NCI-H345 treated with DMSO at 0.1 percent for 48 hours (cell line): ENCODE results near the gene HSPA5.
"Not testable (repeated sequence)": the region's sequence is repeated elsewhere in the genome, so short reads cannot be mapped to it uniquely, and the experiment has no call there.

ENCODE experiments used
- DNase-seq: peaks from one replicate; lab custom pipeline; 2025; ENCODE audit not compliant: unreplicated experiment; lab: John Stamatoyannopoulos, UW

Gene HSPA5

DNA sequence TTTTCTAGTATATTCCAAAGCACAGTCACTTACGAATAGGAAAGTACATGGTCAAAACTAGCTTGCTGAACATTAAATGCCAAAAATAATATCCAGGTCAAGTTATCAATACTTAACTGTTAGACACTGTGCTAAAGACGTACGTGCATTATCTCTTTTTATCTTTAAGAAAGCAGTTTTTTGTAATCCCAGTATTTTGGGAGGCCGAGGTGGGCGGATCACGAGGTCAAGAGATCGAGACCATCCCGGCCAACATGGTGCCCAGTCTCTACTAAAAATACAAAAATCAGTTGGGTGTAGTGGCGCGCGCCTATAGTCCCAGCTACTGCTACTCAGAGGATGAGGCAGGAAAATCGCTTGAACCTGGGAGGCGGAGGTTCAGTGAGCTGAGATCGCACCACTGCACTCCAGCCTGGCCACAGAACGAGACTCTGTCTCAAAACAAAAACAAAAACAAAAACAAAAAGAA lies 2.7 kb upstream of the HSPA5 start:
- DNase-seq = no peak

DNA sequence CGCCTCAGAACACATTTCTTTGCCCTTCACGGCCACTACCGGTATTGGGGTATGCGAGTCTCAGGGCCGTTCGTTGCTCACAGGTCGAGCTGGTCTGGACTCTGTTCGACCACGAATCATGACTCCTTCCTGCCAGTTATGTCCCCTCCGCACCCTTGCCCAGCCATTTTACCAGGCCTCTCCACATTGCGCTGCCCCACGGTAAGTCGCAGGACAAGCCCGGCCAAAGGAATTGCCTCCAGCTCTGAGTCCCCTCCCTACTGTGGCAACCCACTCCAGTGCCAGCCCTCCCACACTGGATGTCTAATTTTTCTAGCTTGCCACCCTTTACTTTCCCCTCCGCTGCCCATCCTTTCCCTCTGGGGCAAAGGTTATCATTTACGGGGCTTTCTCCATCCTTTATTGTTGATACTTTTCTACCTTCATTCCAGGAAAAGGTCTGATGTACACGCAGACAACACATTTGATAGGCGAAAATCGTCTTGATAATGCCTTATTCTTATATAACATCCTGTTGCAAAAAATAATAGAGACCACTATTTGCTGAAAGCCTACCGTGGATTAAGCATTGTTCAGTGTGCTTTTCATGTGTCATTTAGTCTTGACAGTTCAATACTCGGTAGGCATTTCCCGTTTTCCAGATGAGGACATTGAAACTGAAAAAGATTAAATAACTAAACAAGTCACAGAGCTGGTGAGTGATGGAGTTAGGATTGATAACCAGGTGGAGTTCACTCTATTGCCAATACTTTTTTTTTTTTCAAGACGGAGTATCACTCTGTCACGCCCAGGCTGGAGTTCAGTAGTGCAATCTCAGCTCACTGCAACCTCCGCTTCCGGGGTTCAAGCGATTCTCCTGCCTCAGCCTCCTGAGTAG lies 958 bp upstream of the HSPA5 start:
- peak; percentile 35 for DNase-seq

DNA sequence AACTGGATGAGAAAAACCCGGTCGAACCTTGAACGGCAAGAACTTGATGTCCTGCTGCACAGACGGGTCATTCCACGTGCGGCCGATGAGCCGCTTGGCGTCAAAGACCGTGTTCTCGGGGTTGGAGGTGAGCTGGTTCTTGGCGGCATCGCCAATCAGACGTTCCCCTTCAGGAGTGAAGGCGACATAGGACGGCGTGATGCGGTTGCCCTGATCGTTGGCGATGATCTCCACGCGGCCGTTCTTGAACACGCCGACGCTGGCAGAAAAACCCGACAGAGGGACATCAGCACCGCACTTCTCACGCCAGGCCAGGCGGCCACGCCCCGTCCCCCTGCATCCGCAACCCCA lies 519 bp downstream of the HSPA5 start:
- DNase-seq = no peak

DNA sequence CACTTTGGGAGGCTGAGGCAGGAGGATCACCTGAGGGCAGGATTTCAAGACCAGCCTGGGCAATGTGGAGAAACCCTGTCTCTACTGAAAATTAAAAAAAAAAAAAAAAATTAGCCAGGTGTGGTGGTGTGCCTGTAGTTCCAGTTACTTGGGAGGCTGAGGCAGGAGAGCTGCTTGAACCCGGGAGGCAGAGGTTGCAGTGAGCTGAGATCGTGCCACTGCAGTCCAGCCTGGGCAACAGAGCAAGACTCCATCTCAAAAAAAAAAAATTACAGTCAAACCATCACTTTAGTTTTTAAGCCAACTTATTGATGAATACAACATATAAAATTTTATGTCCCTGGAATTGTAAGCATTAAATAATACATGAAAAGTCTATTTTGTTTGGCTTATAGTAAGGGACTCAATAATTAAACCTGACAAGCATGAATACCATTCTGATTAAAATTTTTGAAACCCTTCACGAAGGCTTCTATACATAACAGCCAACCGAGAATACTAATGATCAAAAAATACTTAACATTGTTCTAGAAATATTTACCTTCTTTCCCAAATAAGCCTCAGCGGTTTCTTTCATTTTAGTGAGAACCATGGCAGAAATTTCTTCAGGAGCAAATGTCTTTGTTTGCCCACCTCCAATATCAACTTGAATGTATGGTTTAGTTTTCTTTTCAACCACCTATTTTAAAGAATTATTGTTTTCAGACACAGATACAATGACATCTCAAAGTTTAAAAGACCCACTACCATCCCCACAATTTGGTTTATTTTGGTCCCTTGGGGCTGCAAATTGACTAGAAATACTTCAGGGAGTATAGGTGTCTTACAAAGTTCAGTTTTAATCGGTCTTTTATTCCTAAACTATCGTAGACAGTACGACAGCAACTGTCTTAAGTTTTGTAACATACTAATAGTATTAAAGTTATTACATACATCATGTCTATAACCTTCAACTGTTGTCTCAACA lies 1.2 kb downstream of the HSPA5 start:
- DNase-seq = no peak

DNA sequence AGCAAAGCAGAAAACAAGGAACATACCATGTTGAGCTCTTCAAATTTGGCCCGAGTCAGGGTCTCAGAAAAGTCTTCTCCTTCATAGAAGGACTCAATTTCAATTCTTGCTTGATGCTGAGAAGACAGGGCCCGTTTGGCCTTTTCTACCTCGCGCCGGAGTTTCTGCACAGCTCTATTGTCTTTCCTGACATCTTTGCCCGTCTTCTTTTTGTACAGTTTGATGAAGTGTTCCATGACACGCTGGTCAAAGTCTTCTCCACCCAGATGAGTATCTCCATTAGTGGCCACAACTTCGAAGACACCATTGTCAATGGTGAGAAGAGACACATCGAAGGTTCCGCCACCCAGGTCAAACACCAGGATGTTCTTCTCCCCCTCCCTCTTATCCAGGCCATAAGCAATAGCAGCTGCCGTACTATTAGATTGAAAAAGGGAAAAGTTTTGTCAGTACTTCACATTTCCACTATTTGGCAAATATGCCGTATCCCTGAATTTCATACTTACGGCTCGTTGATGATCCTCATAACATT lies 2.2 kb downstream of the HSPA5 start:
- no peak for DNase-seq

DNA sequence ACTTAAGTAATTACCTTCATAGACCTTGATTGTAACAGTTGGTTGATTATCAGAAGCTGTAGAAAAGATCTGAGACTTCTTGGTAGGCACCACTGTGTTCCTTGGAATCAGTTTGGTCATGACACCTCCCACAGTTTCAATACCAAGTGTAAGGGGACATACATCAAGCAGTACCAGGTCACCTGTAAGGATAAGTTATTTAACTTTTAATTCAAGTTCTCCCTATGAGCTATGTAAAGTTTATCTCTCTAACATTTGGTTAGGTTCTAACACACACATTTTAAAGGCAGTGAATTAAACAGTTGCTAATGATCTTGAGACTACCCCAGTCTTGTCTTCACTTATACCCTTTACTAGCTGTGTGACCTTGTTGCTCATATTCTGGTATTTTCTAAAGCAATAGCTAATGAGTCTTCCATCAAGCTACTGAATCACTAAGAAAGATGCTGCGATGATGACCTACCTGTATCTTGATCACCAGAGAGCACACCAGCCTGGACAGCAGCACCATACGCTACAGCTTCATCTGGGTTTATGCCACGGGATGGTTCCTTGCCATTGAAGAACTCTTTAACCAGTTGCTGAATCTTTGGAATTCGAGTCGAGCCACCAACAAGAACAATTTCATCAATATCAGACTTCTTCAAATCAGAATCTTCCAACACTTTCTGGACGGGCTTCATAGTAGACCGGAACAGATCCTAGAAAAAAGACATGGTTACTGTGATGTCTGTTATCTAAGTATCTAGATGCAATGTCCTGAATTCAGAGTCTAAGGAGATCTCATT lies 2.8 kb downstream of the HSPA5 start:
- no peak for DNase-seq

DNA sequence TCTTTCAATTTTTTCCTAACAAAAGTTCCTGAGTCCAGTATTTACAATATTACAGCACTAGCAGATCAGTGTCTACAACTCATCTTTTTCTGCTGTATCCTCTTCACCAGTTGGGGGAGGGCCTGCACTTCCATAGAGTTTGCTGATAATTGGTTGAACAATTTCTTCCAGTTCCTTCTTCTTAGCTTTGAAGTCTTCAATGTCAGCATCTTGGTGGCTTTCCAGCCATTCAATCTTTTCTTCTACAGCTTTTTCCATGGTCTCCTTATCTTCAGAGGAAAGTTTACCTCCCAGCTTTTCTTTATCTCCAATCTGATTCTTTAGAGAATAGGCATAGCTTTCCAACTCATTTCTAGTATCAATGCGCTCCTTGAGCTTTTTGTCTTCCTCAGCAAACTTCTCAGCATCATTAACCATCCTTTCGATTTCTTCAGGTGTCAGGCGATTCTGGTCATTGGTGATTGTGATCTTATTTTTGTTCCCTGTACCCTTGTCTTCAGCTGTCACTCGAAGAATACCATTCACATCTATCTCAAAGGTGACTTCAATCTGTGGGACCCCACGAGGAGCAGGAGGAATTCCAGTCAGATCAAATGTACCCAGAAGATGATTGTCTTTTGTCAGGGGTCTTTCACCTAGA lies 4.5 kb downstream of the HSPA5 start:
- not testable (repeated sequence) for DNase-seq

DNA sequence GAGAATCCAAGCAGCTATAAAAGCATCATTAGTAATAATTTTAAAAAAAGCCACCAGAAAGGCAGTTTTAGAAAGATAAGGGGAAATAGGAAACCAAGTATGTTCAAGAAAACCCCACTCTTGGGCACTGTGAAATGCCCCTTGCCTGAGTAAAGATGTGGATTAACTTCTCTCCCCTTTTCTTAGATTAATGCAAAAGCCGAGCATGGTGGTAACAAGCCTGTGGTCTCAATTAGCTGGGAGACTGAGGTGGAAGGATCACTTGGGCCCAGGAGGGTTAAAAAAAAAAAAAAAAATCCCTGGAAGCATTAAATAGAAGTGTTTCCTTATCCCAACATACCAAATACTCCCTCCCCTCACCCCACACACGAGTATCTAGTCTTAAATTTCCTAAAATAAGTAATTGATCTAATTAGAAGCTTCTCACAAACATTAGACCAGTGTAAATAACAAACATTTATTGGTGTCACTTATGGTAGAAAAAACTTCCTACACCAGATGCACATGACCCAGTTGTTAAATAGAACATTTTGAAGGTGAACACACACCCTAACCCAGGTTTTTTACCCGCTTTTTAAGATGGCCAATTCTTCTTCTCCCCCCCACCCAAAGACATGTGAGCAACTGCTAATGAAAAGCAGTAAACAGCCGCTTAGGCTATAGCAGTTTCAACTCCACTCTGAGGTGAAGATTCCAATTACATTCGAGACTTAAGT lies 5.2 kb downstream of the HSPA5 start:
- DNase-seq = no peak

DNA sequence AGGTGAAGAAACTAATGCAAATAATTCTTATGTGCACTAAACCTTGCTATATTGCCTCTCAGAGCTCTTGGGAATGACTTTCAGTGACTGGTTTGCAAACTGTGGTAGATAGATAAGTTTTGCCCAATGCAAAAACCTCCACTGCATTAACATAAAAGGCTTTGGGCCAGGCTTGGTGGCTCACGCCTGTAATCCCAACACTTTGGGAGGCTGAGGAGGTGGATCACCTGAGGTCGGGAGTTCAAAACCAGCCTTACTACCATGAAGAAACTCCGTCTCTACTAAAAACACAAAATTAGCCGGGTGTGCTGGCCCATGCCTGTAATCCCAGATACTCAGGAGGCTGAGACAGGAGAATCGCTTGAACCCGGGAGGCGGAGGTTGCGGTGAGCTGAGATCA lies 7.0 kb downstream of the HSPA5 start:
- DNase-seq = not testable (repeated sequence)

DNA sequence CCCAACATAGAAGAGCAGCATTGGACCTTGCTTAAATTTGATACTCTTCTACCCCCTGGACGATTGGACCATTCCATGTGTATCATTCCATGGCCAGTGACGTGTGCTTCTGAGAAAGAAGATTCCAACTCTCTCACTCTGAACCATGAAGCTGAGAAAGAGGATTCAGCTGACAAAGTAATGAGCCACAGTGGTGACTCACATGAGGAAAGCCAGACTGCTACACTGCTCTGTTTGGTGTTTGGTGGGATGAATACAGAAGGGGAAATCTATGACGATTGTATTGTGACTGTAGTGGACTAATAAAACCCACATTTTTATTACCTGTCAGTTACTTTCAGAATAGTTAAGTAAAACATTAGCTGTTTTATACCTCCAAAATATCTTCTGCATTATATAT lies 7.5 kb downstream of the HSPA5 start:
- no peak for DNase-seq

DNA sequence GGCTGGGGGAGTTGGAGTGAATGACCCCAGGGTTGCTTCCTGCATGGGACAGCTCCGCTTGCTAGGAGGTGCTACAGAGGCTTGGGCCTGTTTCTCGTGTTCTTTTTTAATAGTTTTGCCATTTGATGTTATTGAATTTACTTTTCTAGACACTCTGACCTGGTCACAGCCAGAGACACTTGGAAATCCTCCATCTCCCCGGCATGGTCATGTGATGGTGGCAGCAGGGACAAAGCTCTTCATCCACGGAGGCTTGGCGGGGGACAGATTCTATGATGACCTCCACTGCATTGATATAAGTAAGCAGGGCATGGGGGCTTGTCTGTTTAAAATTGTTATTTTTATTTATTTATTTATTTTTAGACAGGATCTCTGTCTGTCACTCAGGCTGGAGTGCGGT lies 13.4 kb downstream of the HSPA5 start:
- no peak for DNase-seq

DNA sequence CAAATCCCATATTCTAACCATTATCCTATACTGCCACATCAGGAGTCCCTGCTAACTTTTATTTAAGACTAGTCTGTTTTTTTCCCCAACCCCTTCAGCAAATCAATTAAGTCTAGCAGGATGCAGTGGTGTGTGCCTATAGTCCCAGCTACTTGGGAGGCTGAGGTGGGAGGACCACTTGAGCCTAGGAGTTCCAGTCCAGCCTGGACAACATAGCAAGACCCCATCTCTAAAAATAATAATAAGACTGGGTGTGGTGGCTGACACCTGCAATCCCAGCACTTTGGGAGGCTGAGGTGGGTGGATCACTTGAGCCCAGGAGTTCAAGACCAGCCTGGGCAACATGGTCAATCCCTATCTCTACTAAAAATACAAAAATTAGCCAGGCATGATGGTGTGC lies 16.3 kb downstream of the HSPA5 start:
- DNase-seq = not testable (repeated sequence)

DNA sequence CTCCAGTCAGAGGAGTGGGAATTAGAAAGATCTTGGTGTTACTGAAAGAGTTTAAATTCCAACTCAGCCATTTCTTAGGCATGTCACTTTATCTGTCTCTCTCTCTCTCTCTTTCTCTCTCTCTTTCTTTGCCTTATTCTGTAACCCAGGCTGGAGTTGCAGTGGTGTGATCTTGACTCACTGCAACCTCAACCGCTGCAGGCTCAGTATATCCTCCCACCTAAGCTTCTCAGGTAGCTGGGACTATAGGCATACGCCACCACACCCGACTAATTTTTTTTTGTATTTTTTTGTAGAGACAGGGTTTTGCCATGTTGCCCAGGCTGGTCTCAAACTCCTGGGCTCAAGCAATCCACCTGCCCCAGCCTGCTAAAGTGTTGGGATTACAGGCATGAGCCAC lies 22.5 kb downstream of the HSPA5 start:
- no peak for DNase-seq

DNA sequence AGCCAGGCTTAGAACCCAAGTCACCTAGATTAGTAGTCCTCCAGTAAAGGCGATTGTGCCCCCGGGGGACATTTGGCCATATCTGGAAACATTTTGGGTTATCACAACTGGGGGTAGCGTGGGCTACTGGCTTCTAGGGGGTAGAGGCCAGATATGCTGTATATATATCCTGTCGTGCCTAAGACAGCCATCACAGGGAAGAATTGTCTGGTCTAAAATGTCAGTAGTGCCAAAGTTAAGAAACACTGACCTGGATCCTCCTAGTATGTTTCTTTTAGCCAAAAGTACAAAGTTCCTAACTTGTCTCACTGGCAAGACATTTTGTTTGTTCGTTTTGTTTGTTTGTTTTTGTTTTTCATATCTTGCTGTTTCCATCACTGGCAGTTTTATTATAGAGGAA lies 27.0 kb downstream of the HSPA5 start:
- no peak for DNase-seq

DNA sequence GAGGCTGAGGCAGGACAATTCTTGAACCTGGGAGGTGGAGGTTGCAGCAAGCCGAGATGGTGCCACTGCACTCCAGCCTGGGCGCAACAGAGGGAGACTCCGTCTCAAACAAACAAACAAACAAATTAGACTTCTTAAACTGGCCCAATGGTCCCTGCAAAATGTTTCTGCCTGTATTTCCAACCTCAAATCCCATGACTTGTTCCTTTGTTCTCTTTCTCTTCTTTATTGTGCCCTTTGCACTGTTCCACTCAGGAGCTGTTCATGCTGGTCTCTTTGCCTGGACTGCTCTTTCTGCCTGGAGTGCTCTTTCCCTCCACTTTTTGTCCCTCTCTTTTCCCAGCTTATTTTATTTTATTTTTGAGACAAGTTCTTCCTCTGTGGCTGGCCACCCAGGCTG lies 36.7 kb downstream of the HSPA5 start:
- no peak for DNase-seq

DNA sequence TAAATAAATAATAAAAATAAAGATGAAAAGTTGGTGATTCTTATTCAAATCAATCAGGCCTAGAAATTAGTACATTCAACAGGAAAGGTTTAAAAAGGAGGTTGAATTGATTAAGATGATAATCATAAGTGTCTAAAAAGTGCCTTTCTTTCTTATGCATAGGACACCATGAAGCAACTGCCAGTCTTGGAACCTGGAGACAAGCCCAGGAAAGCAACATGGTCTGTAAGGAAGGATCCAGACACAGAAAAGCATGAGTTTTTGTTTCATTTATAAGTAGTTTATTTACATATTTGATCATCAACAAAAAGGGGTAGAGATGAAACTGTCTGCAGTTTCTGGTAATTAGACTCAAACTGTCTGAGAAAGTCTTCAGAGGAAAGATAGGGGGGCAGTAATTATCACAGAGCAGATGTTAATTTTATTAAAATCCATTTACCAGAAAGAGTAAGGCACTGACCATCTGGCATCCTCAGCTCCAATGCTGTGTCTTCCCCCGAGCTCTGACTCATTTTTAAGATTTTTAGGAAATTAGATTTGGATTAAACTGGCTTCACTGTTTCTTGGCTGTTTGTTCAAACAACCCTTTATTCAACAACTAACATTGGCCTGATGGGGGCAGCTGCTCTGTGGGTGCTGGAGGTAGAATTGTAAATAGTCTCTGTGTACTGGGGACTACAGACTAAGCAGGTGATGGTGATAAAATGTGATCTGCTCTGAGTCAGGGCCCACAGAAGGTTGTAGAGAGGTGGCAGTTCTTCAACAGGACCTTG lies 38.1 kb downstream of the HSPA5 start:
- no peak for DNase-seq

DNA sequence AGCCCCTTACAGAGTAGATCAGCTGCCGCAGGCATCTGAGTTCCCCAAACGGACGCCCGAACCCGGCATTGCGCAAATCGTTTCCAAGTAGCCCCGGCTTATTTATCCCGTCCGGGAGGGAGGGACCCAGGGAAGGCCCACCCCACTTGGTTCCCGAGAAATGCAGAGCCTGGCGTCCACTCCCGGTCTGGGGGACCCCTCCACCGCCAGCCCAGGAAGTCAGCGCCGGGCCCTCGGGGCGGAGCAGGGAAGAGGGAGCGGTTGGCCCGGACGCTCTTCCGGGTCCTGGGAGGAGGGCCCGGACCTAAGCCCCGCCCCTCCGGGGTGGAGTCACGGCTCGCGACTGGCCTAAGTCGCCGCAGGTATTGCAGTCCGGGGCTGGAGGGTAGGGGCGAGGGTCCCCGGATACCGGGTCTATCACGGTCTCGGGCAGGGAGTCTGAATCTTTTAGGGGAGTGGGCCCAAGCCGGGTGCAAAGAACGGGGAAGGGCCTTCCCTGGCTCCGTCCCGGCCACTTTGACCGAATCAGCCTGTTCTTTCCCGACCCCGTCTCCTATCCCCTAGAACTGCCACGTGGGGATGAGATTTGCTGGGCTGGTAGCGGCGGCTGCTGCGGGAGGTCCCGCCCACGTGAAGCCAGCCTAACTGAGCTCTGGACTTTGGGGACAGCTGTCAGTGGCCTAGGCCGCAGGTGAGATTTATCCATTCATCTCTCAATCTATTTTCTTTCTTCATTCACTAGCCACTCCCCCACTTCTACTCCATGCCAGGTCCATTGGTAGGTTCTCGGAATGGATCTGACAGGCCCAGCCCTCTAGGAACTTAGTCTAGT lies 40.7 kb downstream of the HSPA5 start, which contains the start of gene RABEPK:
RABEPK (plus strand) TSS at position 327 of the 832 bp plus-strand sequence. CDS start 2,472 bp downstream, outside the sequence.
- DNase-seq = peak; percentile 90

DNA sequence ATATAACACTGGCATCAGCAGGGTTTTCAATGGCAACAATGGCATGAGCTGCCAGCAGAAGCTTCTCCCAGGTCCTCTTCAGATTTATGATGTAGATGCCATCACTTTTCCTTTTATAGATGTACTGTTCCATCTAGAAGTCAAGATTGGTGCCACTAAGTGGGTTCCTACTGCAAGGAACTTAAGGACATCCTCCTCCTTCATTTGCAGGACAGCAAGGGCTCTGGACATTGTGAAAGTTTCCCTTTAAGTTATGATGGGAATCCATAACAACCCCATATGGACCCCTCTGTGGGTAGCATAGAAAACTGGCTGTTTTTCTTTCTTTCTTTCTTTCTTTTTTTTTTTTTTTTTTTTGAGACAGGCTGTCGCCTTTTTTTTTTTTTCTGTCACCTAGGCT lies 45.6 kb downstream of the HSPA5 start:
- DNase-seq = not testable (repeated sequence)
